GM12878 (cell line): ENCODE data around the gene ESR2. TPM values are rescaled to one million over a fixed set of nuclear protein-coding genes. Genes with fewer than 3 reads are reported as not detected.

Source experiments
- ATAC-seq: fragments of 200-7000 bp; cut with Tn5 transposase; 3 replicates; pipeline ENCODE4 v1.9.1; 2020; ENCODE audit warnings: mild to moderate bottlenecking, moderate library complexity
- BruUV-seq: library from RNA; stranded (reverse); fragments of 400-500 nt; replicated peaks from 2 replicates; lab custom pipeline; 2021; lab: Mats Ljungman, UMichigan
- CTCF ChIA-PET: fragments of 300-600 bp; sonication (Branson Sonifier 250); formaldehyde crosslinking; extraction: SDS; loops from one replicate; lab custom pipeline; 2021; ENCODE audit warnings: inconsistent platforms; lab: Yijun Ruan, JAX
- POLR2A ChIA-PET: fragments of 350-600 bp; formaldehyde crosslinking; extraction: SDS; loops from one replicate; lab custom pipeline; 2021; ENCODE audit warnings: inconsistent platforms; lab: Charles Lee
- RAD21 ChIA-PET: fragments of 300-600 bp; sonication (Branson Sonifier 250); formaldehyde crosslinking; loops from one replicate; lab custom pipeline; 2023; ENCODE audit warnings: antibody characterized with exemption; ENCODE audit not compliant: unreplicated experiment; lab: Charles Lee
- SMC1A ChIA-PET: fragments of 300-600 bp; sonication (Branson Sonifier 250); formaldehyde crosslinking; loops from one replicate; lab custom pipeline; 2023; ENCODE audit not compliant: unreplicated experiment, uncharacterized antibody; lab: Charles Lee
- DNase-seq: peaks from one replicate; pipeline ENCODE4 v3.0.0-alpha.2; 2011; ENCODE audit warnings: low read depth, low spot score
- FAIRE-seq: peaks from 3 replicates; lab custom pipeline; 2011; peaks lifted over from hg19 to GRCh38; lab: Jason Lieb, UNC
- H2AFZ ChIP-seq: 2 replicates; pipeline ENCODE4 v1.6.0; 2011; ENCODE audit warnings: low read depth, low read length, control low read depth; ENCODE audit not compliant: control insufficient read depth
- H3K27ac ChIP-seq: 2 replicates; pipeline ENCODE4 v1.5.1; 2011; ENCODE audit warnings: control low read depth; ENCODE audit not compliant: control insufficient read depth, insufficient read depth
- H3K27me3 ChIP-seq, 2 experiments: replicated peaks in 1 of 2; 2 replicates each; pipeline versions ENCODE4 v1.6.0 to v1.6.1; 2011; ENCODE audit warnings: low read length in 1 of 2; ENCODE audit not compliant: control insufficient read depth in 2 of 2, insufficient read depth in 2 of 2
- H3K36me3 ChIP-seq, 2 experiments: 2 replicates each; pipeline ENCODE4 v1.5.1; 2011; ENCODE audit warnings: low read length in 1 of 2; ENCODE audit not compliant: control insufficient read depth in 2 of 2, insufficient read depth in 2 of 2
- H3K4me1 ChIP-seq: 2 replicates; pipeline ENCODE4 v1.6.1; 2011; ENCODE audit warnings: mild to moderate bottlenecking, low read length, moderate library complexity, mixed read lengths; ENCODE audit not compliant: control insufficient read depth, insufficient read depth
- H3K4me2 ChIP-seq: 2 replicates; pipeline ENCODE4 v1.6.0; 2011; ENCODE audit warnings: control low read depth; ENCODE audit not compliant: control insufficient read depth, insufficient read depth
- H3K4me3 ChIP-seq: fragments of 200-600 bp; sonication (generic); 2 replicates; pipeline ENCODE4 v1.5.1; 2016
- H3K79me2 ChIP-seq: 2 replicates; pipeline ENCODE4 v1.6.0; 2011; ENCODE audit warnings: low read length; ENCODE audit not compliant: control insufficient read depth, insufficient read depth
- H3K9ac ChIP-seq: 2 replicates; pipeline ENCODE4 v1.8.0; 2011; ENCODE audit warnings: low read length, control low read depth, mixed read lengths; ENCODE audit not compliant: control insufficient read depth, insufficient read depth
- H3K9me3 ChIP-seq: replicated peaks from 3 replicates; pipeline ENCODE4 v1.5.1; 2011; ENCODE audit warnings: mild to moderate bottlenecking, low read length; ENCODE audit not compliant: control insufficient read depth, insufficient read depth
- H4K20me1 ChIP-seq: 2 replicates; pipeline ENCODE4 v1.6.0; 2011; ENCODE audit not compliant: control insufficient read depth, insufficient read depth
- BCL11A ChIP-seq: IDR thresholded peaks from 2 replicates; pipeline ENCODE4 v1.6.1; 2011; ENCODE audit warnings: low read depth, low read length
- BMI1 ChIP-seq: fragments of 450-650 bp; IDR thresholded peaks from 2 replicates; pipeline ENCODE4 v1.6.1; 2016; ENCODE audit warnings: mild to moderate bottlenecking, moderate library complexity, borderline replicate concordance
- CHD1 ChIP-seq: IDR thresholded peaks from 2 replicates; pipeline ENCODE4 v1.6.1; 2012; ENCODE audit warnings: low read depth, low read length, improper control_type of control experiment
- CUX1 ChIP-seq: IDR thresholded peaks from 2 replicates; pipeline ENCODE4 v1.6.1; 2012; ENCODE audit warnings: improper control_type of control experiment, low read depth, low read length; ENCODE audit not compliant: insufficient replicate concordance
- EZH2 ChIP-seq: IDR thresholded peaks from 2 replicates; pipeline ENCODE4 v1.6.1; 2012; ENCODE audit warnings: low read depth, mild to moderate bottlenecking, control low read depth, inconsistent platforms, low read length, borderline replicate concordance; ENCODE audit not compliant: control insufficient read depth
- KLF5 ChIP-seq: fragments of 450-650 bp; IDR thresholded peaks from 2 replicates; pipeline ENCODE4 v1.6.1; 2014; ENCODE audit warnings: mild to moderate bottlenecking; ENCODE audit not compliant: partially characterized antibody
- NFIC ChIP-seq: IDR thresholded peaks from 2 replicates; pipeline ENCODE4 v1.6.1; 2012; ENCODE audit warnings: low read depth, mild to moderate bottlenecking, inconsistent platforms, low read length, moderate library complexity
- PML ChIP-seq: IDR thresholded peaks from 2 replicates; pipeline ENCODE4 v1.6.1; 2012; ENCODE audit warnings: low read length, inconsistent platforms
- RBBP5 ChIP-seq: fragments of 200-600 bp; sonication (generic); conservative IDR thresholded peaks from 2 replicates; pipeline ENCODE4 v1.6.1; 2016
- SMAD1 ChIP-seq: fragments of 450-650 bp; IDR thresholded peaks from 2 replicates; pipeline ENCODE4 v1.6.1; 2018; ENCODE audit warnings: mild to moderate bottlenecking, low read depth; ENCODE audit not compliant: partially characterized antibody
- SPI1 ChIP-seq: IDR thresholded peaks from 2 replicates; pipeline ENCODE4 v1.6.1; 2011; ENCODE audit warnings: low read depth, mild to moderate bottlenecking, low read length, moderate library complexity, borderline replicate concordance; ENCODE audit not compliant: insufficient read depth
- TCF3 ChIP-seq: IDR thresholded peaks from 2 replicates; pipeline ENCODE4 v1.6.1; 2012; ENCODE audit warnings: low read depth, mild to moderate bottlenecking, low read length, borderline replicate concordance; ENCODE audit not compliant: insufficient read depth
- ZNF24 ChIP-seq: fragments of 450-650 bp; IDR thresholded peaks from 2 replicates; pipeline ENCODE4 v1.6.1; 2017; ENCODE audit warnings: antibody characterized with exemption, mild to moderate bottlenecking
- WGBS: methylation state at CpG from one replicate; pipeline ENCODE4 v1.1.6; 2016; ENCODE audit warnings: low lambda C conversion rate; ENCODE audit not compliant: insufficient replicate concordance, insufficient coverage; ENCODE audit errors: missing lambda C conversion rate; 5-methylcytosine and 5-hydroxymethylcytosine counted together
- in situ Hi-C: fragments of 300-500 bp; cut with MboI; formaldehyde crosslinking; loops from 9 replicates; pipeline ENCODE4 v1.14.3; 2018; ENCODE audit warnings: mixed read lengths
- intact Hi-C: fragments of 100-400 bp; cut with micrococcal nuclease; formaldehyde crosslinking; loops from one replicate; pipeline ENCODE4 v1.14.2; 2022; ENCODE audit not compliant: unreplicated experiment
- polyA plus RNA-seq, 11 experiments: library from polyadenylated mRNA; depleted of rRNA in 4 of 11; unstranded in 6 of 11; stranded (reverse) in 5 of 11; fragments of >200 nt; fragmentation: Nextera tagmentation in 4 of 11; fragmentation: Illumina TruSeq in 1 of 11; extraction: Ambion mirVana in 4 of 11; extraction: Trizol in 1 of 11; gene quantifications; 1 replicate in 1 of 11; 2 replicates in 10 of 11; pipeline versions ENCODE4 v1.2.1 to v1.2.3, GENCODE V29; 2011 to 2016; ENCODE audit warnings: inconsistent platforms in 2 of 11, missing spikeins in 2 of 11, low read depth in 1 of 11
- total RNA-seq, 4 experiments: library from RNA; depleted of rRNA in 3 of 4; stranded (reverse); fragments of >200 nt in 3 of 4; fragmentation: Illumina TruSeq in 1 of 4; extraction: Trizol in 1 of 4; gene quantifications; 2 replicates each; pipeline versions ENCODE4 v1.2.1 to v1.2.3, GENCODE V29; 2013 to 2021

ESR2 gene
- total and polyA plus RNA-seq, 10 of the 15 experiments (the other 5 are each of a cell fraction or from before 2014, with no cell fraction given), result 0.29 to 2.6 (median 0.81) TPM

- no peaks in the 10 kb centered on the region for H3K79me2 ChIP-seq
- no peak overlapping the region for H3K4me3 ChIP-seq
- ChIA-PET RAD21 (no interaction called here), POLR2A (interaction anchor here (1.2 kb wide), 1 partner anchor 10 kb away, joined by 3 read pairs; no protein-coding TSS in a partner anchor), CTCF (no interaction called here), SMC1A (no interaction called here)
- BruUV-seq, result no TSS peak
- ATAC-seq (no peak), DNase-seq (no peak), FAIRE-seq (no peak)
- no peaks in the 10 kb centered on the region for H3K27me3 ChIP-seq
- intact Hi-C loops (no loop called here), in situ Hi-C loops (no loop called here)
- TF ChIP-seq KLF5 (no peak), SPI1 (no peak)
- H3K4me1 ChIP-seq, result no peaks in the 10 kb centered on the region
- no peak overlapping the region for H3K9ac ChIP-seq
- H3K9me3 ChIP-seq, result no peaks in the 10 kb centered on the region
- H3K4me2 ChIP-seq, result no peak overlapping the region
- H3K27ac ChIP-seq, result no peak overlapping the region
- H2AFZ ChIP-seq, result no peak overlapping the region
- WGBS, result 0% methylated on average over 1 of the region's 1 CpG
- no peaks in the 10 kb centered on the region for H4K20me1 ChIP-seq
- H3K36me3 ChIP-seq, result no peaks in the 10 kb centered on the region
Observed at GRCh38 chr14:64255756-64256155, 38.4 kb downstream of the ESR2 start.

- WGBS, result 43% methylated on average over 3 of the region's 3 CpGs
- ATAC-seq, result no peak
- FAIRE-seq, result no peak
- Histone ChIP-seq H3K27ac (no peak overlapping the region), H3K79me2 (no peaks in the 10 kb centered on the region), H3K4me1 (no peaks in the 10 kb centered on the region), H3K9ac (no peak overlapping the region), H3K4me3 (no peak overlapping the region), H3K9me3 (no peaks in the 10 kb centered on the region), H3K36me3 (no peaks in the 10 kb centered on the region), H3K27me3 (no peaks in the 10 kb centered on the region), H4K20me1 (no peaks in the 10 kb centered on the region), H2AFZ (no peak overlapping the region), H3K4me2 (no peak overlapping the region)
- CTCF ChIA-PET, result no interaction called here
- SMC1A ChIA-PET, result no interaction called here
- no TSS peak for BruUV-seq
- DNase-seq, result no peak
- intact Hi-C loops, result no loop called here
- POLR2A ChIA-PET, result no interaction called here
- in situ Hi-C loops, result no loop called here
- RAD21 ChIA-PET, result no interaction called here
- TF ChIP-seq ZNF24 (no peak), BMI1 (no peak), NFIC (no peak), PML (no peak), RBBP5 (no peak), BCL11A (no peak), TCF3 (no peak), SMAD1 (no peak), CHD1 (no peak), CUX1 (no peak), EZH2 (no peak)
Observed at GRCh38 chr14:64253672-64254071, 40.5 kb downstream of the ESR2 start.
